Measurements from ENCODE around the gene MR1. TPM values are rescaled to one million over a fixed set of nuclear protein-coding genes. Genes with fewer than 3 reads are reported as not detected.

The MR1 gene
- total RNA-seq, 6 experiments from 2014 or later = 5.6 to 11.6 (median 6.6) TPM

- WGBS (ENCODE audit: insufficient coverage, low coverage, low lambda C conversion rate, missing lambda C conversion rate) = 38% methylated on average over 2 of the region's 2 CpGs
- intact Hi-C loops (cut with DNase I) = no loop called here
- TF ChIP-seq POLR2A (IDR thresholded peaks at IDR 0.05) (no peak), CTCF (IDR thresholded peaks at IDR 0.05) (no peak)
- Histone ChIP-seq H3K4me3 (no peak overlapping the region), H3K27me3 (no peaks in the 10 kb centered on the region), H3K4me1 (no peaks in the 10 kb centered on the region), H3K27ac (no peak overlapping the region), H3K9me3 (no peaks in the 10 kb centered on the region), H3K36me3 (no peaks in the 10 kb centered on the region)
- ATAC-seq (no peak), DNase-seq (no peak)
Measured at GRCh38 chr1:181061487-181061886, 27.7 kb downstream of the MR1 start.

- Histone ChIP-seq H3K4me3 (no peak overlapping the region), H3K4me1 (no peaks in the 10 kb centered on the region), H3K36me3 (no peaks in the 10 kb centered on the region), H3K27me3 (no peaks in the 10 kb centered on the region), H3K9me3 (no peaks in the 10 kb centered on the region), H3K27ac (peak overlapping the region in 1 of 3 donors; percentile 29)
- WGBS (ENCODE audit: insufficient coverage, low coverage, low lambda C conversion rate, missing lambda C conversion rate) = 58% methylated on average over 15 of the region's 15 CpGs
- DNase-seq (peak in 2 of 3 donors; percentile 37 to 56), ATAC-seq (peak; percentile 52 to 75 (median 64))
- TF ChIP-seq POLR2A (IDR thresholded peaks at IDR 0.05) = no peak
- no peak for TF ChIP-seq CTCF (IDR thresholded peaks at IDR 0.05)
- intact Hi-C loops (cut with DNase I) = no loop called here
Measured at GRCh38 chr1:181061891-181062835, 28.4 kb downstream of the MR1 start.

- Histone ChIP-seq H3K27ac (peak overlapping the region in 1 of 3 donors; percentile 29), H3K9me3 (no peaks in the 10 kb centered on the region), H3K36me3 (no peaks in the 10 kb centered on the region), H3K4me3 (no peak overlapping the region), H3K27me3 (no peaks in the 10 kb centered on the region), H3K4me1 (no peaks in the 10 kb centered on the region)
- TF ChIP-seq CTCF (IDR thresholded peaks at IDR 0.05) (no peak), POLR2A (IDR thresholded peaks at IDR 0.05) (no peak)
- intact Hi-C loops (cut with DNase I) = no loop called here
- ATAC-seq (peak; percentile 25 to 41 (median 32)), DNase-seq (no peak)
- 53% methylated on average over 5 of the region's 6 CpGs for WGBS (ENCODE audit: insufficient coverage, low coverage, low lambda C conversion rate, missing lambda C conversion rate)
Measured at GRCh38 chr1:181062836-181063428, 29.1 kb downstream of the MR1 start.

GRCh38 chr1:181064011-181064623 is 30.3 kb downstream of the MR1 start:
- Histone ChIP-seq H3K27ac (no peak overlapping the region), H3K27me3 (no peaks in the 10 kb centered on the region), H3K4me1 (no peaks in the 10 kb centered on the region), H3K4me3 (no peak overlapping the region), H3K36me3 (no peaks in the 10 kb centered on the region), H3K9me3 (no peaks in the 10 kb centered on the region)
- intact Hi-C loops (cut with DNase I) = no loop called here
- no peak for TF ChIP-seq POLR2A (IDR thresholded peaks at IDR 0.05)
- no peak for TF ChIP-seq CTCF (IDR thresholded peaks at IDR 0.05)
- DNase-seq (no peak), ATAC-seq (peak in 2 of 4 donors; percentile 21 to 37)
- WGBS (ENCODE audit: insufficient coverage, low coverage, low lambda C conversion rate, missing lambda C conversion rate) = 56% methylated on average over 6 of the region's 6 CpGs
